Panc1 (cell line): ENCODE measurements around the gene ZNF804A. TPM values are rescaled to one million over a fixed set of nuclear protein-coding genes. Genes with fewer than 3 reads are reported as not detected.

Experiments used
- ATAC-seq: fragments of 200-7000 bp; cut with Tn5 transposase; 2 replicates; pipeline ENCODE4 v1.9.1; 2020; ENCODE audit warnings: mild to moderate bottlenecking, moderate library complexity
- BruUV-seq: library from RNA; stranded (reverse); fragments of 400-500 nt; replicated peaks from 2 replicates; lab custom pipeline; 2021; lab: Mats Ljungman, UMichigan
- CTCF ChIA-PET: fragments of 300-600 bp; sonication (Branson Sonifier 250); formaldehyde crosslinking; loops from one replicate; lab custom pipeline; 2022; ENCODE audit warnings: antibody characterized with exemption; lab: Charles Lee
- POLR2A ChIA-PET: fragments of 300-600 bp; sonication (Branson Sonifier 250); formaldehyde crosslinking; loops from one replicate; lab custom pipeline; 2022; ENCODE audit warnings: antibody characterized with exemption; lab: Charles Lee
- DNase-seq: peaks from one replicate; pipeline ENCODE4 v3.0.0-alpha.2; 2010; ENCODE audit warnings: low read depth, low spot score
- H3K27ac ChIP-seq: 2 replicates; pipeline ENCODE4 v1.5.1; 2011; ENCODE audit warnings: mild to moderate bottlenecking, low read length, inconsistent platforms
- H3K27me3 ChIP-seq: fragments of 200-500 bp; sonication (Bioruptor generic); 2 replicates; pipeline ENCODE4 v1.6.0; 2014; ENCODE audit warnings: low read length, inconsistent platforms; ENCODE audit not compliant: control insufficient read depth, insufficient read depth
- H3K36me3 ChIP-seq: fragments of 200-500 bp; sonication (Bioruptor generic); 2 replicates; pipeline ENCODE4 v1.5.1; 2014; ENCODE audit warnings: inconsistent platforms, mild to moderate bottlenecking, low read length, moderate library complexity; ENCODE audit not compliant: control insufficient read depth, insufficient read depth
- H3K4me1 ChIP-seq: 2 replicates; pipeline ENCODE4 v1.5.1; 2011; ENCODE audit warnings: inconsistent platforms, mild to moderate bottlenecking, low read length, moderate library complexity; ENCODE audit not compliant: control insufficient read depth, insufficient read depth
- H3K4me3 ChIP-seq, 2 experiments: 2 replicates each; pipeline ENCODE4 v1.5.1; 2011 to 2012; ENCODE audit warnings: low read depth in 2 of 2, low read length in 2 of 2, mild to moderate bottlenecking in 2 of 2, inconsistent platforms in 1 of 2, moderate library complexity in 1 of 2
- H3K9me3 ChIP-seq: fragments of 200-500 bp; sonication (Bioruptor generic); 2 replicates; pipeline ENCODE4 v1.5.1; 2014; ENCODE audit warnings: low read depth, mild to moderate bottlenecking, inconsistent platforms, low read length, moderate library complexity; ENCODE audit not compliant: control insufficient read depth, insufficient read depth
- POLR2AphosphoS5 ChIP-seq: IDR thresholded peaks from 2 replicates; pipeline ENCODE4 v1.6.1; 2012; ENCODE audit warnings: mild to moderate bottlenecking, low read depth, low read length, moderate library complexity
- REST ChIP-seq, 2 experiments: IDR thresholded peaks; 2 replicates each; pipeline ENCODE4 v1.6.1; 2011 to 2012; ENCODE audit warnings: low read depth in 2 of 2, control low read depth in 1 of 2, low read length in 1 of 2, mild to moderate bottlenecking in 1 of 2, moderate library complexity in 1 of 2; ENCODE audit not compliant: insufficient read depth in 1 of 2
- SIN3A ChIP-seq: IDR thresholded peaks from 2 replicates; pipeline ENCODE4 v1.6.1; 2012; ENCODE audit warnings: low read depth, mild to moderate bottlenecking, low read length, moderate library complexity, borderline replicate concordance; ENCODE audit not compliant: insufficient read depth
- TCF7L2 ChIP-seq: IDR thresholded peaks from 2 replicates; pipeline ENCODE4 v1.6.1; 2011; ENCODE audit warnings: mild to moderate bottlenecking, low read depth, low read length, inconsistent platforms
- in situ Hi-C: cut with HindIII; loops from 2 replicates; pipeline ENCODE4 v1.10.0; 2016; ENCODE audit warnings: low sequenced_read_pairs, low pct_unique_long_range_greater_than_20kb
- intact Hi-C: fragments of 100-400 bp; cut with micrococcal nuclease; formaldehyde crosslinking; loops from one replicate; pipeline ENCODE4 v1.10.0; 2022; ENCODE audit not compliant: unreplicated experiment
- total RNA-seq: library from RNA; stranded (reverse); gene quantifications from one replicate; pipeline ENCODE4 v1.2.1, GENCODE V29; 2021; ENCODE audit not compliant: unreplicated experiment
- TF ChIP-seq, protein P1 (sequence below): fragments of 450-650 bp; IDR thresholded peaks from 2 replicates; pipeline ENCODE4 v1.5.1; 2017; ENCODE audit warnings: mild to moderate bottlenecking

Gene ZNF804A
- total RNA-seq, 1 experiment from 2014 or later: 2.2 TPM

GRCh38 chr2:184971546-184972068 lies 373.3 kb downstream of the ZNF804A start:
- DNase-seq: no peak
- TF ChIP-seq REST (IDR thresholded peaks at IDR 0.05; ENCODE audit: insufficient read depth in 1 of 2, low read depth in 2 of 2, low read length in 1 of 2): no peak
- TF ChIP-seq, protein P1, sequence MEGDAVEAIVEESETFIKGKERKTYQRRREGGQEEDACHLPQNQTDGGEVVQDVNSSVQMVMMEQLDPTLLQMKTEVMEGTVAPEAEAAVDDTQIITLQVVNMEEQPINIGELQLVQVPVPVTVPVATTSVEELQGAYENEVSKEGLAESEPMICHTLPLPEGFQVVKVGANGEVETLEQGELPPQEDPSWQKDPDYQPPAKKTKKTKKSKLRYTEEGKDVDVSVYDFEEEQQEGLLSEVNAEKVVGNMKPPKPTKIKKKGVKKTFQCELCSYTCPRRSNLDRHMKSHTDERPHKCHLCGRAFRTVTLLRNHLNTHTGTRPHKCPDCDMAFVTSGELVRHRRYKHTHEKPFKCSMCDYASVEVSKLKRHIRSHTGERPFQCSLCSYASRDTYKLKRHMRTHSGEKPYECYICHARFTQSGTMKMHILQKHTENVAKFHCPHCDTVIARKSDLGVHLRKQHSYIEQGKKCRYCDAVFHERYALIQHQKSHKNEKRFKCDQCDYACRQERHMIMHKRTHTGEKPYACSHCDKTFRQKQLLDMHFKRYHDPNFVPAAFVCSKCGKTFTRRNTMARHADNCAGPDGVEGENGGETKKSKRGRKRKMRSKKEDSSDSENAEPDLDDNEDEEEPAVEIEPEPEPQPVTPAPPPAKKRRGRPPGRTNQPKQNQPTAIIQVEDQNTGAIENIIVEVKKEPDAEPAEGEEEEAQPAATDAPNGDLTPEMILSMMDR: no peak
- no peak for TF ChIP-seq POLR2AphosphoS5
- TF ChIP-seq SIN3A: no peak
- no peak for TF ChIP-seq TCF7L2
- H3K36me3 ChIP-seq: no peaks in the 10 kb centered on the region
- H3K27ac ChIP-seq: no peak overlapping the region
- no TSS peak for BruUV-seq
- no peaks in the 10 kb centered on the region for H3K9me3 ChIP-seq
- no peak overlapping the region for H3K4me3 ChIP-seq
- ChIA-PET CTCF (no interaction called here), POLR2A (no interaction called here)
- no peaks in the 10 kb centered on the region for H3K4me1 ChIP-seq
- no peaks in the 10 kb centered on the region for H3K27me3 ChIP-seq
- in situ Hi-C loops: no loop called here
- intact Hi-C loops: no loop called here
- no peak for ATAC-seq
